OCI-LY3 (cell line): ENCODE results near the gene KLHL36.
"Not testable (repeated sequence)": the region's sequence is repeated elsewhere in the genome, so short reads cannot be mapped to it uniquely, and the experiment has no call there.

Experiments
- H2AFZ ChIP-seq: fragments of 200-600, 300-600 bp; shearing (Covaris generic); 2 replicates; pipeline ENCODE4 v1.6.0; 2014; ENCODE audit warnings: antibody characterized with exemption, low read depth, low read length
- H3K27ac ChIP-seq: fragments of 200-600, 300-600 bp; sonication (generic); 2 replicates; pipeline ENCODE4 v1.5.1; 2014; ENCODE audit warnings: mild to moderate bottlenecking, low read length, moderate library complexity, mixed read lengths
- H3K27me3 ChIP-seq: fragments of 200-600, 300-600 bp; sonication (generic); 2 replicates; pipeline ENCODE4 v1.6.1; 2014; ENCODE audit warnings: low read depth, low read length, mixed read lengths
- H3K36me3 ChIP-seq: fragments of 200-600, 300-600 bp; sonication (generic); replicated peaks from 2 replicates; pipeline ENCODE3; 2014; ENCODE audit warnings: low read depth, low read length, mixed read lengths
- H3K4me1 ChIP-seq: fragments of 300-600, 200-600 bp; sonication (generic); 2 replicates; pipeline ENCODE4 v1.6.1; 2014; ENCODE audit warnings: low read length, mixed read lengths
- H3K4me2 ChIP-seq: fragments of 200-600, 300-600 bp; sonication (generic); 2 replicates; pipeline ENCODE4 v1.6.1; 2014; ENCODE audit warnings: low read length, mixed read lengths
- H3K4me3 ChIP-seq: fragments of 300-600, 200-600 bp; sonication (generic); 2 replicates; pipeline ENCODE4 v1.5.1; 2014; ENCODE audit warnings: antibody characterized with exemption, mild to moderate bottlenecking, low read length, moderate library complexity
- H3K79me2 ChIP-seq: fragments of 300-600, 200-600 bp; shearing (Covaris generic); 2 replicates; pipeline ENCODE4 v1.6.1; 2014; ENCODE audit warnings: mild to moderate bottlenecking, low read length, mixed read lengths
- H3K9ac ChIP-seq: fragments of 300-600, 200-600 bp; shearing (Covaris generic); 2 replicates; pipeline ENCODE4 v1.6.0; 2014; ENCODE audit warnings: mild to moderate bottlenecking, low read length, moderate library complexity
- H3K9me3 ChIP-seq: fragments of 200-600, 300-600 bp; shearing (Covaris generic); 2 replicates; pipeline ENCODE4 v1.6.1; 2014; ENCODE audit warnings: low read length, mixed read lengths; ENCODE audit not compliant: insufficient read depth
- H4K20me1 ChIP-seq: fragments of 200-600, 300-600 bp; sonication (generic); 2 replicates; pipeline ENCODE4 v1.6.1; 2016; ENCODE audit warnings: low read length, mixed read lengths; ENCODE audit not compliant: insufficient read depth
- EZH2phosphoT487 ChIP-seq: fragments of 200-600 bp; shearing (Covaris generic); IDR thresholded peaks from 2 replicates; pipeline ENCODE4 v1.6.1; 2018; ENCODE audit warnings: antibody characterized with exemption, mixed run types, low read depth
- TF ChIP-seq, protein P1 (sequence below): fragments of 200-600, 300-600 bp; sonication (generic); IDR thresholded peaks from 2 replicates; pipeline ENCODE4 v1.5.1; 2014; ENCODE audit warnings: antibody characterized with exemption, low read length, low read depth

The KLHL36 gene

DNA sequence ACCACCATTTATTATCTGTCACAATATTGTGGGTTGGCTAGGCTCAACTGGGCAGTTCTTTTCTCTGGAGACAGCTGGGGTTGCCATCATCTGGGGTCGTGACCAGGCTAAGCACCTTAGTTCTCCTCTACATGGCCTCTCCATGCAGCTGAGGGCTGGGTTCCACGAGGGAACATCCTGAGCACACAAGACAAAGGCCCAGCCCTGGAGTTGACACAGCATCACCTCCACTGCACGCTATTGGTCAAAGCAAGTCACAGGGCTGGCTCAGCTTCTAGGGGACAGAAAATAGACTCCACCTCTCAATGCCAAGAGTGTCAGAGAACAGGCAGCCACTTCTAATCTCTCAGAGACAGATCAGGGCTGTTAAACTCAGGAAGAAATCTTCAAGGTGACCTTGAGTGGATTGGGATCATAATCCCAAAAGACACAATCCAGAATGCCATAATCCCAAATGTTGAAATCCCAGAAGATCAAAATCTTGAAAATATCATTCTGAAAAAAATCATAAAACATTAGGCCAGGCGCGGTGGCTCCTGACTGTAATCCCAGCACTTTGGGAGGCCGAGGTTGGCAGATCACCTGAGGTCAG is 38.5 kb downstream of the KLHL36 start:
- Histone ChIP-seq H4K20me1 (no peaks in the 10 kb centered on the region), H3K4me1 (peaks cover 5% of the 10 kb centered on the region), H3K9ac (no peak overlapping the region), H3K9me3 (no peaks in the 10 kb centered on the region), H3K79me2 (no peaks in the 10 kb centered on the region), H3K4me2 (no peak overlapping the region), H3K4me3 (no peak overlapping the region), H3K36me3 (no peaks in the 10 kb centered on the region), H3K27ac (no peak overlapping the region), H2AFZ (no peak overlapping the region), H3K27me3 (peaks cover 46% of the 10 kb centered on the region)
- TF ChIP-seq EZH2phosphoT487, result no peak
- TF ChIP-seq, protein P1, sequence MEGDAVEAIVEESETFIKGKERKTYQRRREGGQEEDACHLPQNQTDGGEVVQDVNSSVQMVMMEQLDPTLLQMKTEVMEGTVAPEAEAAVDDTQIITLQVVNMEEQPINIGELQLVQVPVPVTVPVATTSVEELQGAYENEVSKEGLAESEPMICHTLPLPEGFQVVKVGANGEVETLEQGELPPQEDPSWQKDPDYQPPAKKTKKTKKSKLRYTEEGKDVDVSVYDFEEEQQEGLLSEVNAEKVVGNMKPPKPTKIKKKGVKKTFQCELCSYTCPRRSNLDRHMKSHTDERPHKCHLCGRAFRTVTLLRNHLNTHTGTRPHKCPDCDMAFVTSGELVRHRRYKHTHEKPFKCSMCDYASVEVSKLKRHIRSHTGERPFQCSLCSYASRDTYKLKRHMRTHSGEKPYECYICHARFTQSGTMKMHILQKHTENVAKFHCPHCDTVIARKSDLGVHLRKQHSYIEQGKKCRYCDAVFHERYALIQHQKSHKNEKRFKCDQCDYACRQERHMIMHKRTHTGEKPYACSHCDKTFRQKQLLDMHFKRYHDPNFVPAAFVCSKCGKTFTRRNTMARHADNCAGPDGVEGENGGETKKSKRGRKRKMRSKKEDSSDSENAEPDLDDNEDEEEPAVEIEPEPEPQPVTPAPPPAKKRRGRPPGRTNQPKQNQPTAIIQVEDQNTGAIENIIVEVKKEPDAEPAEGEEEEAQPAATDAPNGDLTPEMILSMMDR, result no peak

DNA sequence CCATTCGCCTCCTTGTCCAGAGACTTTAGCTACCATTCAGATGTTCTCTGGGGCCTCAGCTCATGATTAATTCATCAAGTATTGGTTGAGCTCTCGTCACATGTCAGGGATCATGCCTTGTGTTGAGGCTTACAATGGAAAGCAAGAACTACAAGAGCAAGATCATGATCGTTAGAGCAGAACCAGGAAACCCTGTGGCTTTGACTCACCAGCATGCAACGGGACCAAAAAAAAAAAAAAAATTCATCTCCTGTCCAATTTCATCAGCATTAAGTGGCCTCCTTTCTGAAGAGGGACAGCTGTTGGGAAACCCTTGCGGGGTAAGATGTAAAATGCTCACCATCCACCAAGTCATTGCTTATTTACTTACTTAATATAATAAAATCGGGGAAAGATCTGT is 39.4 kb downstream of the KLHL36 start:
- H2AFZ ChIP-seq, result no peak overlapping the region
- no peak overlapping the region for H3K27ac ChIP-seq
- H3K4me2 ChIP-seq, result peak overlapping the region; percentile 28; the same call in 1 of the 2 replicates

DNA sequence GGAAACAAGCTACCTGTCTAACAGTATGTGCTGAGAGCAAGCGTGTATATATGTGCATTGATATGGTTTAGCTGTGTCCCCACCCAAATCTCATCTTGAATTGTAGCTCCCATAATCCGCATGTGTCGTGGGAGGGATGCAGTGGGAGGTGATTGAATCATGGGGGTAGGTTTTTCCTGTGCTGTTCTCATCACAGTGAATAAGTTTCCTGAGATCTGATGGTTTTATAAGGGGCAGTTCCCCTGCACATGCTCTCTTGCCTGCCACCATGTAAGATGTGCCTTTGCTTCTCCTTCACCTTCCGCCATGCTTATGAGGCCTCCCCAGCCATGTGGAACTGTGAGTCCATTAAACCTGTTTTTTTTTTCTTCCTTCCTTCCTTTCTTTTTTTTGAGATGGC is 39.9 kb downstream of the KLHL36 start:
- H3K36me3 ChIP-seq, H4K20me1 ChIP-seq, H3K4me3 ChIP-seq, H3K79me2 ChIP-seq, H3K9ac ChIP-seq, H2AFZ ChIP-seq, H3K4me2 ChIP-seq, H3K4me1 ChIP-seq, H3K27ac ChIP-seq, H3K9me3 ChIP-seq: not testable (repeated sequence)
- peaks cover 38% of the 10 kb centered on the region for H3K27me3 ChIP-seq

More for the DNA sequence above, 39.4 kb downstream of the KLHL36 start:
- Histone ChIP-seq H3K79me2 (no peaks in the 10 kb centered on the region), H3K36me3 (no peaks in the 10 kb centered on the region), H3K9me3 (no peaks in the 10 kb centered on the region), H3K4me1 (peaks cover 5% of the 10 kb centered on the region), H3K9ac (no peak overlapping the region), H4K20me1 (no peaks in the 10 kb centered on the region), H3K27me3 (peaks cover 38% of the 10 kb centered on the region), H3K4me3 (no peak overlapping the region)
- TF ChIP-seq EZH2phosphoT487, result no peak
- TF ChIP-seq, protein P1, result no peak

DNA sequence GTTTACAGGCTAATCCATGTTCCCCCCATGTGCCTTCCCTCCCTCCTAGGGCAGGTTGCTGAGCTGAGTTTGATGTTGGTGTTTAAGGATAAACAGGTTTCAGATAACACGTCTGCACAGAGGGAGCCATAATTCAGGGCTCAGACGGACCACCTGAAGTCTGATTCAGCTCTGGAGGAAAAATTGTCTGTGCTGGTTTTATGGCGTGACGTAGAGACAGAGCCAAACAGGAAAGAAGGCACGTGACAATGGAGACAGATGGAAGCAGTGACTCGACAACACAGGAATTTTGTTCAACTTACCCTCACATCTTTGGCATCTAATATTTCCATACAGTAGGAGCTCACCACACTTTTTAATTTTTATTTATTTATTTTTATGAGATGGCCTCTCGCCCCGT is 40.8 kb downstream of the KLHL36 start:
- TF ChIP-seq, protein P1, result no peak
- TF ChIP-seq EZH2phosphoT487, result no peak
- no peak overlapping the region for H2AFZ ChIP-seq
- no peak overlapping the region for H3K27ac ChIP-seq
- H3K4me3 ChIP-seq, result no peak overlapping the region
- no peak overlapping the region for H3K9ac ChIP-seq
- no peaks in the 10 kb centered on the region for H3K79me2 ChIP-seq
- H4K20me1 ChIP-seq, result no peaks in the 10 kb centered on the region
- no peak overlapping the region for H3K4me2 ChIP-seq
- H3K4me1 ChIP-seq, result peaks cover 5% of the 10 kb centered on the region
- no peaks in the 10 kb centered on the region for H3K9me3 ChIP-seq
- H3K27me3 ChIP-seq, result peaks cover 32% of the 10 kb centered on the region
- no peaks in the 10 kb centered on the region for H3K36me3 ChIP-seq
